Activated CD8-positive, alpha-beta memory T cell treated with anti-CD3 and anti-CD28 coated beads, Interleukin-2, amount 10 ng/mL, durations not matched to agents 7 days and 5 days (primary cell): ENCODE results near the gene SMARCD1. TPM values are rescaled to one million over a fixed set of nuclear protein-coding genes. Genes with fewer than 3 reads are reported as not detected.

Experiments
- ATAC-seq: fragments of 150-1000 bp; cut with Tn5 transposase; one replicate; pipeline ENCODE4 v1.10.0; 2021; ENCODE audit warnings: moderate library complexity
- CTCF ChIA-PET: fragments of 350-600 bp; sonication (Branson Sonifier 250); formaldehyde crosslinking; loops from one replicate; lab custom pipeline; 2021; ENCODE audit warnings: antibody characterized with exemption; lab: Charles Lee
- DNase-seq: peaks from one replicate; pipeline ENCODE4 v3.0.0-alpha.2; 2020
- H3K27ac Mint-ChIP-seq: one replicate; pipeline ENCODE4 v1.8.0; 2021; ENCODE audit warnings: mild to moderate bottlenecking, mixed read lengths
- H3K27me3 Mint-ChIP-seq: one replicate; pipeline ENCODE4 v1.8.0; 2021; ENCODE audit warnings: mixed read lengths
- H3K36me3 Mint-ChIP-seq: one replicate; pipeline ENCODE4 v1.8.0; 2021; ENCODE audit warnings: mild to moderate bottlenecking, mixed read lengths
- H3K4me1 Mint-ChIP-seq: one replicate; pipeline ENCODE4 v1.8.0; 2021; ENCODE audit warnings: mixed read lengths
- H3K4me3 Mint-ChIP-seq: one replicate; pipeline ENCODE4 v1.8.0; 2021; ENCODE audit warnings: mild to moderate bottlenecking, moderate library complexity, mixed read lengths
- H3K9me3 Mint-ChIP-seq: one replicate; pipeline ENCODE4 v1.8.0; 2022; ENCODE audit warnings: low read depth, mixed read lengths
- total RNA-seq, 2 experiments: library from RNA; stranded (reverse); gene quantifications; one replicate each; pipeline ENCODE4 v1.2.3, GENCODE V29; 2021

SMARCD1 gene
- total RNA-seq, 2 experiments from 2014 or later = 62.0 to 80.8 TPM

DNA sequence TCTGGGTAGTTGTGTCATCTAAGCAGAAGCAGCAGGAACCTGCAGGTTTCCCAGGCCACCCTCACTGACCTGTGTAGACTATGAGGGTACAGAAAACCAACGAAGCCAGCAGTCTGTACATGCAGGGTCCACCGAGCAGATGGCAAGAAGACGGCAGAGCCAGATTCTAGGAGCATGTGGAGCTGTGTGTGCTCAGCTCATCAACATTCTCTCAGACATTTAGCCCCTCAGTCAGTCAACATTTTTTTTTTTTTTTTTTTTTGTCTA is 35.1 kb upstream of the SMARCD1 start:
- Mint-ChIP-seq H3K9me3 (no peaks in the 10 kb centered on the region), H3K27ac (no peak overlapping the region), H3K4me1 (peaks cover 2% of the 10 kb centered on the region), H3K36me3 (no peaks in the 10 kb centered on the region), H3K4me3 (no peak overlapping the region), H3K27me3 (peaks cover 47% of the 10 kb centered on the region)
- DNase-seq = no peak
- no peak for ATAC-seq
- CTCF ChIA-PET = interaction anchor here (0.7 to 3.7 kb wide), 5 partner anchors 11 to 205 kb away, joined by 3 to 25 read pairs (median 9); no protein-coding TSS in a partner anchor

DNA sequence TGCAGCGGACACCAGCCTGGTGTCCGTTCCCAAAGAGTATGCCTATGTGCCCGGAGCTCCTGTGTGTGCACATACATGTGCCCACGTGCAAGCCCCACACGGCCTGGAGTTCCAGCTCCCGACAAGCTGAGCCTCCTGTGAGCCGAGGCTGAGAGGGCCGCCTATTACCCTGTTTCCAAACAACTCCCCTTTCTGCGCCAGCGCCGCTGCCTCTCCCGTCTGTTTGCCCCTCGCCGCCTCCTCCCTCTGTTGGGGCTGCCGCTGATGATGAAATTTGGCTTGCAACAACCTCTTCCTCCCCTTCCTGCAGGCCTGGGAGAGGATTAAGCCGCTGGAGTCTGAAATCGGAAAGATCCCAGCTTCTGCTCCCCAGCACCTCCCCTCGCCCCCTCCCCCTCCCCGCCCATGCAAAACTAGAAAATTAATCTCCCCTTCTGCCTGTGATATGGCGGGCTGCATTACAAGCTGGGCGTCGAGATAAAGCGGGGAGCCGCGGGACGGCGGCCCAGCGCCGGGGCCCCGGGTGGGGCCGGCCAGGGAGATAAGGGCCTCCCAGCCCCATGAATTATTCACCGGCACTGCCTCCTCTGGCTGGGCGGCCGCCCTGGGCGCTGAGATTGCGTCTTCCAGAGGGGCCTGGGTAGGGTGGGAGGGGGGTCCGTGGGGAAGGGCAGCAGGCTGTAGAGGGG is 34.6 kb upstream of the SMARCD1 start:
- ATAC-seq (no peak), DNase-seq (no peak)
- no peak overlapping the region for H3K27ac Mint-ChIP-seq
- H3K9me3 Mint-ChIP-seq = no peaks in the 10 kb centered on the region
- H3K36me3 Mint-ChIP-seq = no peaks in the 10 kb centered on the region
- CTCF ChIA-PET = interaction anchor here (0.7 to 3.7 kb wide), 5 partner anchors 12 to 204 kb away, joined by 3 to 25 read pairs (median 9); no protein-coding TSS in a partner anchor
- H3K4me3 Mint-ChIP-seq = no peak overlapping the region
- peaks cover 47% of the 10 kb centered on the region for H3K27me3 Mint-ChIP-seq
- H3K4me1 Mint-ChIP-seq = peaks cover 2% of the 10 kb centered on the region

DNA sequence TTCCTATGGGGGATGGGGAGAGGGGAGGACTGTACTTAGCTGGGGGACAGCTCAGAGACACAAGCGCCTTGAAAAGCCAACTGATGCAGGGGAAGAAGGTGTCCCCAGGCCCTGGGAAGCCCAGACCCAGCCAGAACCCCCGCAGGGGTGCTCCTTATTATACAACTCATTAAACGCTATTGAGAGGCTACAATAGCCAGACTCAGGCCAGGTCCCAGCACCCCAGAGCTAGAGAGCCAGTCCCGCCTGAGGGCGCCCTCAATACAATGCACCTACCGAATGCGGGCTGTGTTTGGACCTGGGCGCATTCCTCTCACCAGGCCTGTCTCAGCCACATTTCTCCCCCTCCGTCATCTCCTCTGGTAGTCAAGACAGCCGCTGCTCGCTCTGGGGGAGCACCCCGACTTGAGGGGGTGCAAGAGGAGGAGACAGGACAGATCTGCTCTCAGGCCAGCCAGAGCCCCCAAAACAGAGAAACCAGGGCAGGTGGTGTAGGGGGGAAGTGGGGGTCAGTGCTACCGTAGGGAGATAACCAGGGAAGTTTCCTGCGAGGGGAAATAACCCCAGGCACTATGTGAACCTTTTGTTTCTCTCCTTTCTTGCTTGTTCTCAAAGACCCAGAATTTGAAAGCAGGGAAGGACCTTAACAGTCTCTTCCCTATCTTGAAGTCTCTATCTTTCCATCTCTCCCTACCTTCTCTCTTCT is 33.9 kb upstream of the SMARCD1 start:
- no peak overlapping the region for H3K4me3 Mint-ChIP-seq
- no peaks in the 10 kb centered on the region for H3K9me3 Mint-ChIP-seq
- H3K4me1 Mint-ChIP-seq = peaks cover 9% of the 10 kb centered on the region
- H3K36me3 Mint-ChIP-seq = no peaks in the 10 kb centered on the region
- CTCF ChIA-PET = interaction anchor here (1.0 to 3.7 kb wide), 4 partner anchors 12 to 83 kb away, joined by 3 to 25 read pairs (median 14); no protein-coding TSS in a partner anchor
- ATAC-seq (no peak), DNase-seq (no peak)
- H3K27me3 Mint-ChIP-seq = peaks cover 50% of the 10 kb centered on the region
- no peak overlapping the region for H3K27ac Mint-ChIP-seq

DNA sequence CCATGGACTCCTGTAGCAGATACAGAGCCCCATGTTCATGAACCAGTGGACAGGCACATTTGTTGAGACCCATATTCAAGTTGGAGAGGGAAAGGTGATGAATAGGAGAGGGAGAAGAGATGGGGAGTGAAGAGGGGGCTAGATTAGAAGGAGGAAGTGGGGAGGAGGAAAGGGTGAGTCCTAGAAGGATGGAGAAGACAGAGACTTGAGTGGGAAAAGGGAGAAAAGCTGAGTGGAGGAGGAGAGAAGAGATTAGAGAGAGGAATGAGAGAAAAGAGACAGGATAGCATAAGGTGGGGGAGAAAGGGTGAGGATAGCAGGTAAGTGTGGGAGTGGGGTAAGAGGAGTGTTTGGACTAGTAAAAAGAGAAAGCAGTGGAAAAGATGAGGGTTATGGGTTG is 32.6 kb upstream of the SMARCD1 start:
- Mint-ChIP-seq H3K27me3 (peaks cover 59% of the 10 kb centered on the region), H3K4me3 (no peak overlapping the region), H3K36me3 (no peaks in the 10 kb centered on the region), H3K27ac (no peak overlapping the region), H3K9me3 (no peaks in the 10 kb centered on the region), H3K4me1 (peaks cover 16% of the 10 kb centered on the region)
- no peak for DNase-seq
- ATAC-seq = no peak
- CTCF ChIA-PET = interaction anchor here (1.3 to 5.0 kb wide), 5 partner anchors 13 to 85 kb away, joined by 4 to 124 read pairs (median 63); partner anchors contain the start of gene COX14

DNA sequence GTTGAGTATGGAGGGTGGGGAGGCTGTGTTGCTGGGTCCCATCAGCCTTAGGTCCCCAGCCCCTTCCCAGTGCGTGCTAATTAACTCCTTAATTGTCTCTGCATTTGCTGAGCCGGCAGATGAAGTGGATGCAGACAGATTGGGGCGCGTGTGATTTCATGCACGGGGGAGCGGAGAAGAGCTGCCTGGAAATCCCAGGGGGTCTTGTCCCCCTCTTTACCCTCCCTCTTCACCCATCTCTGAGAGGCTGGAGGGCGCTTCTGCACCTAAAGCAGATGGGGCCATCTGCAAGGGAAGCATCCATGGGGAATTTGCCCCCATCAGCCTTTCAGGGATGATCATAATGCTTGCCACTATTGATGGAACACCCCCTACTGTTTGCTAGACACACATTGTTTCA is 32.2 kb upstream of the SMARCD1 start:
- H3K27ac Mint-ChIP-seq = no peak overlapping the region
- no peak overlapping the region for H3K4me3 Mint-ChIP-seq
- peaks cover 16% of the 10 kb centered on the region for H3K4me1 Mint-ChIP-seq
- no peaks in the 10 kb centered on the region for H3K9me3 Mint-ChIP-seq
- ATAC-seq (no peak), DNase-seq (no peak)
- CTCF ChIA-PET = interaction anchor here (1.3 to 5.0 kb wide), 4 partner anchors 14 to 86 kb away, joined by 4 to 124 read pairs (median 69); partner anchors contain the start of gene COX14
- no peaks in the 10 kb centered on the region for H3K36me3 Mint-ChIP-seq
- H3K27me3 Mint-ChIP-seq = peaks cover 59% of the 10 kb centered on the region

DNA sequence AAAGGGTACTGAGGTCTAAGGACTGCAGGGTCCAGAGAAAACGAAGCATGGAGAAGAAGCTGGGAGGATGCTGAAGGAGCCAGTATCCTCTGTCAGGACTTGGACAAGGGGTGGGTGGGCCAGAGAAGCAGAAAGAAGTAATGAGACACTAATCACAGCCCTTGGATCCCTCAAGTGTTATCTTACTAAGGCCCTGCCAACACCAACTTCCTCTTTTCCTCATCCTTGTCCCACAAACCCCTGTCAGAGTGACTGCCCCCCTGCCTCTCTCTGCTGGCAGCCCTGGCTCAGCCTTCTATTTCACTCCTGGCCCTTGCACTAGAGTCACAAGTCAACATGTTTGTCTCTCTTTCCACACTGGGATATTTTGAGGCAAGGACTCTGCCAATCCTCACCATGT is 31.6 kb upstream of the SMARCD1 start:
- Mint-ChIP-seq H3K4me3 (no peak overlapping the region), H3K27ac (no peak overlapping the region), H3K36me3 (no peaks in the 10 kb centered on the region), H3K4me1 (peaks cover 19% of the 10 kb centered on the region), H3K27me3 (peaks cover 56% of the 10 kb centered on the region), H3K9me3 (no peaks in the 10 kb centered on the region)
- ATAC-seq (no peak), DNase-seq (no peak)
- CTCF ChIA-PET = interaction anchor here (1.3 to 5.0 kb wide), 4 partner anchors 14 to 86 kb away, joined by 4 to 124 read pairs (median 69); partner anchors contain the start of gene COX14

DNA sequence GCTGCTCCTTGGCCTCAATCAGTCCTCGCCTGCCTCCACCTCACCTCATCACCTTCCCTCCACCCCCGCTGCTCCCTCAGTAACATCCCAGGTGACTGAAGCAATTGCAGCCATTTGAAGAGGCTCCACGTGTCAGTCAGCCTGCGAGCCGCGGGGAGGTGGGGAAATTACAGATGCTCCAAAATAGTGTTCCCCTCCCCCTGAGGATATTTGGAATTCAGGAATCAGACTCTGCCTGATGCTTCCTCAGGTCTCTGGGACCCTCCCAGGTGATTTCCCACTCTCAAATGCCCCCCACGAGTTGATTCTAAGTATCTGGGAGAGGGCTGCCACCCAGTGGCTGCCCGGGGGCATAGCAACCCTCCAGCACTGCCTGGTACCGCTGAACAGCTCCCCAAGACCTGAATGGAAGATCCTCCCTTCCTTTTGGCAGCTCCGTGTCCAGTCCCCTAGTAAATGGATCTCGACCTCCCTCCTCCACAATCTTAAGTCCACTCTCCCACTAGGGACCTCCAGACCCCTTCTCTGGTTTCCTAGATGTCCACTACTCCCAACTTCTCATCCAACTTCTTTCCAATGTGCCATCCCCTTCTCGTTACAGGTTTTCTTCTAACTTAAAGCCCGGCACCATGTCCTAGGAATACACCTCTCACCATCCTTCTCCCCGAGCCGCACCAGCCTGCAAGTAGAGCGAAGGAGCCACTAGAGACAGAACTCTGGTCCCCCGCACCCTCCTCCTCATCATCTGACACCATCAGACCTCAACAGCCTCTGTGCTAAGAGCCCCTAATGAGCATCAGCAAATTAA is 29.1 kb upstream of the SMARCD1 start:
- H3K4me1 Mint-ChIP-seq = peaks cover 42% of the 10 kb centered on the region
- peaks cover 1% of the 10 kb centered on the region for H3K36me3 Mint-ChIP-seq
- H3K27me3 Mint-ChIP-seq = peaks cover 36% of the 10 kb centered on the region
- H3K4me3 Mint-ChIP-seq = peak overlapping the region; percentile 39
- ATAC-seq (peak; percentile 34), DNase-seq (peak; percentile 72)
- no peaks in the 10 kb centered on the region for H3K9me3 Mint-ChIP-seq
- CTCF ChIA-PET = interaction anchor here (0.7 to 5.0 kb wide), 32 partner anchors 9 to 315 kb away, joined by 3 to 124 read pairs (median 5); partner anchors contain the start of genes BCDIN3D, COX14, NCKAP5L and RACGAP1
- no peak overlapping the region for H3K27ac Mint-ChIP-seq

DNA sequence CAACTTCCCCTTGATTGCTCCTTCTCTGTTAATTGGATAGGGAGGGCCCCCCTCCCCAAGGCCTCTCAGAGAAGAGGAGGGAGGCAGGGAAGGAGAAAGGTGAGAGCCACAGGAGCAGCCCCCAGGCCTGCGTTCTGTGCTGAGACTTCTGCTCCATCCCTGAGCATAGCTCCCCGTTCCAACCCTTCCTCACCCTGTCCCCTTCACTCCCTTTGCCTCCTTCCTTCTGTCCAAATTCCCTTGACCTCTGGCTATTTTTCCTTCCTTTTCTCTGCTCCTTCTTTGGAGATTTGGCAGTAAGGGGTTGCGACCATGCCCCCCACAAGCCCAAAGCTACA is 28.5 kb upstream of the SMARCD1 start:
- DNase-seq (no peak), ATAC-seq (no peak)
- Mint-ChIP-seq H3K4me1 (peaks cover 47% of the 10 kb centered on the region), H3K9me3 (no peaks in the 10 kb centered on the region), H3K27me3 (peaks cover 30% of the 10 kb centered on the region), H3K27ac (no peak overlapping the region), H3K36me3 (peaks cover 2% of the 10 kb centered on the region), H3K4me3 (peak overlapping the region; percentile 85)
- CTCF ChIA-PET = interaction anchor here (0.7 to 5.0 kb wide), 29 partner anchors 9 to 315 kb away, joined by 3 to 124 read pairs (median 5); partner anchors contain the start of genes BCDIN3D, COX14, NCKAP5L and RACGAP1

DNA sequence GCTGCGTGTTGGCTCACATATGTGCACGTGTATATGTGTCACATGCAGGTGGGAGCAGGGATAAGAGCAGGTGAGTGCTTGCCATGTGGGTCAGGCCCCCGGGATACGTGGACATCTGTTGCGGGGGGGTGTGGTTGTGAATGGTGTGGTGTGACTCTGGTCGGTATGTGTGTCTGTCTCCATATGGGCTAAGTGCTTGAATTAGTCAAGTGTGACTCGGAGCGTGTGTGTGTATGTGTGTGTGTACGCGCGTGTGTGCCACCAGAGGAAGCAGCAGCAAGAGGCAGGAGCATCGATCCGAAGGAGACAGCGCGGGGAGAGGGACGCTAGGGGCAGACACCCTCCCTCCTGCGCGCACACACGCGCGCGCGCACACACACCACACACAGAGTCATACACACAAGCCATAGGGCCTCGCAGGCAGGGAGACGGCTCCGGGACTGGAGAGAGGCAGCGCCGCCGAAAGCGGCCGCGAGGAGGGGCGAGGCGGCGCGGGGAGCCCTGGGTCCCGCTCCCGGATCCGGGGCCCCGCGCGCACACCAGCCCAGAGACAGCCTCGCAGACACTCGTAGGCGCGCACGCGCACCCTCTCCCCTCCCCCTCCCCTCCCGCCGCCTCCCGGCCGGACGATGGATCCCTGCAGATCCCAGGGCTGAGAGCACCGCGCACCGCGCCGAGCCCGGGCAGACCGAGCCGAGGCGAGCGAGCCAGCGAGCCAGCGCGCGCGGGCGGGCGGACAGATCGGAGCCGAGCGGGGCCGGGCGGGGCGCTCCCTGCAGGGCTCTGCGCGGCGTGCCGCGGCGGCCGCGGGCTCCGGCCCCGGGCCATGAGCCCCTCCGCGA is 27.9 kb upstream of the SMARCD1 start, which contains the start of gene ASIC1:
ASIC1 (plus strand) TSS at position 597 of the 842 bp plus-strand sequence. CDS start 1,171 bp downstream, outside the sequence.
- Mint-ChIP-seq H3K4me1 (peaks cover 52% of the 10 kb centered on the region), H3K27me3 (peaks cover 24% of the 10 kb centered on the region), H3K27ac (peak within 1 kb of the TSS; percentile 86), H3K36me3 (peaks cover 3% of the 10 kb centered on the region), H3K4me3 (peak within 1 kb of the TSS; percentile 85), H3K9me3 (no peaks in the 10 kb centered on the region)
- DNase-seq = peak; percentile 67
- CTCF ChIA-PET = interaction anchor here (0.8 to 6.4 kb wide), 17 partner anchors 10 to 216 kb away, joined by 3 to 124 read pairs (median 10); partner anchors contain the start of genes COX14 and SMARCD1
- ATAC-seq = peak; percentile 54

DNA sequence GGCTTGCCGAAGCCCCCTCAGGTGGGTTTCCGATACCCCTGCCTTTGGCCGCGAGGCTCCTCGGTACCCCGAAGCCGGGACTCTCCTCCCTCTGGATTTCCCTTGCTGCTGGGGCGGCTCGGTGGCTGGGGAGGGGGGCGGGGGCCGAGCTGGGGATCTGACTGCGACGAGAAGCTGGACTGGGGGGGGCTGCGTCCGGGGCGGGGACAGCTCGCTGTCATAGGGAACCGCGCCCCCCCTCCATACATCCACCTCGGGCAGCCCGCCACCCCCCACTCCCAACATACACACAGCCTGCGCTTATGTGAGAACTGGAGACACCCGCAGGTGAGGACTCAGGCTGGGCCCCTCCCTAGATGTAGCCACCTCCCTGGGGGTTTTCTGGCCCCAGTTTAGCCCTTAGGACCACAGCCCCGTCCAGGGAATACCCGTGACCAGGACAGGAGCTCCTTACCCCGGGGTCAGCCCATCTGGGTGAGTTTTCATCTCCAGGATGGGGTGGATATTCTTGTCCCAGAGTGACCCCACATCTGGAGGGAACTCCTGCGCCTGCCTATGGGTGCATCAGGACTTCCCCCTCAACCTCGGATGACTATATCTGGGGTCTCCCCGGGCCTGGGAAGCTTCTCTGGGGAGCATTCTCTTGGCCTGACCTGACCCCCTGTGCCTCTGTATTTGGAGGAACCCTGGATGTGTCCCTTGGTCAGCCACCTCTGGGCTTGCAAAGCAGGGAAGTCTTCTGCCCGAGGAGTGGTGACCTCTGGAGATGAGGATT is 27.1 kb upstream of the SMARCD1 start:
- CTCF ChIA-PET = interaction anchor here (0.7 to 6.4 kb wide), 11 partner anchors 14 to 113 kb away, joined by 3 to 92 read pairs (median 6); partner anchors contain the start of genes COX14, RACGAP1 and SMARCD1
- Mint-ChIP-seq H3K27ac (peak overlapping the region; percentile 86), H3K9me3 (no peaks in the 10 kb centered on the region), H3K4me3 (peak overlapping the region; percentile 85), H3K4me1 (peaks cover 56% of the 10 kb centered on the region), H3K27me3 (peaks cover 15% of the 10 kb centered on the region), H3K36me3 (peaks cover 3% of the 10 kb centered on the region)
- DNase-seq = no peak
- ATAC-seq = no peak

DNA sequence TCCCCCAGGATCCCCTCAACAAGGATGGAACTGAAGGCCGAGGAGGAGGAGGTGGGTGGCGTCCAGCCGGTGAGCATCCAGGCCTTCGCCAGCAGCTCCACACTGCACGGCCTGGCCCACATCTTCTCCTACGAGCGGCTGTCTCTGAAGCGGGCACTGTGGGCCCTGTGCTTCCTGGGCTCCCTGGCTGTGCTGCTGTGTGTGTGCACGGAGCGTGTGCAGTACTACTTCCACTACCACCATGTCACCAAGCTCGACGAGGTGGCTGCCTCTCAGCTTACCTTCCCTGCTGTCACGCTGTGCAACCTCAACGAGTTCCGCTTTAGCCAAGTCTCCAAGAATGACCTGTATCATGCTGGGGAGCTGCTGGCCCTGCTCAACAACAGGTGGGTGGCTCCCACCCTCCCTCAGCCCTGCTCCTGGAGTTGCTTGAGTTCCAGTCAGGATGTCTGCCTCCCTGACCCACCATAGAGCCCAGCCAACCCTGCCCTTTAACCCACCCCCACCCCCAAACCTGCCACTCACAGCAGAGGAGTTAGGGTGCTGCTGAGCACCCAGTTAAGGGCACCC is 26.3 kb upstream of the SMARCD1 start:
- ATAC-seq (peak; percentile 29), DNase-seq (peak; percentile 68)
- CTCF ChIA-PET = interaction anchor here (0.6 to 6.4 kb wide), 14 partner anchors 13 to 317 kb away, joined by 3 to 92 read pairs (median 4); partner anchors contain the start of genes COX14, RACGAP1, SMARCD1 and TMBIM6
- Mint-ChIP-seq H3K36me3 (peaks cover 3% of the 10 kb centered on the region), H3K4me1 (peaks cover 56% of the 10 kb centered on the region), H3K9me3 (no peaks in the 10 kb centered on the region), H3K4me3 (peak overlapping the region; percentile 85), H3K27ac (peak overlapping the region; percentile 86), H3K27me3 (peaks cover 12% of the 10 kb centered on the region)
